ENCODE results near the gene AGFG1.

- TF ChIP-seq POLR2AphosphoS5 (IDR thresholded peaks at IDR 0.05; ENCODE audit: borderline replicate concordance, low read depth, low read length) (no peak), EZH2 (IDR thresholded peaks at IDR 0.05) (no peak)
Observed at GRCh38 chr2:227456772-227457171, 15.2 kb upstream of the AGFG1 start.
